ENCODE results near the gene SAE1. TPM values are rescaled to one million over a fixed set of nuclear protein-coding genes. Genes with fewer than 3 reads are reported as not detected.

Gene SAE1
- total and polyA plus RNA-seq, 4 experiments from 2014 or later = 35.3 to 182 (median 71.6) TPM

DNA sequence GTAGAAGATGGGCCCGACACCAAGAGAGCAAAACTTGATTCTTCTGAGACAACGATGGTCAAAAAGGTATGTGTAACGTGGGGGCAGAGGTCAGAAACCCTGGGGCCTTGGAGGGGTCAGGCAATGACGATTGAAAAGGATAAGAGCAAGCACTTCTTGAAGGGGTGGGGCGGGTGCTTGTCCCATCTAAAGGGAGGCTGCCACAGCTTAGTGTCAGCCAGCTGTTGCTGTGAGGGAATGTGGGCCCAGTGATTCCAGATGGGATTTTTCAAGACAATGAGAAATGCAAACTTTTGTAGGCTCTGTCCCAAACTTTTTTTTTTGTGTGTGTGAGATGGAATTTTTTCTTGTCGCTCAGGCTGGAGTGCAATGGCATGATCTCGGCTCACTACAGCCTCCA is 24.5 kb downstream of the SAE1 start:
- no peak for DNase-seq
- H3K9me3 ChIP-seq (ENCODE audit: control insufficient read depth in 1 of 2, low read length in 2 of 2) = no peaks in the 10 kb centered on the region
- Mint-ChIP-seq H3K9me3 (no peaks in the 10 kb centered on the region), H3K27ac (peak overlapping the region in 5 of 7 donors; percentile 37 to 76 (median 68)), H3K36me3 (peaks cover 35 to 51% of the 10 kb centered on the region in 2 donors), H3K4me1 (peaks cover 33 to 71% (median 52%) of the 10 kb centered on the region in 4 donors), H3K4me3 (peak overlapping the region in 4 of 8 donors; percentile 20 to 26 (median 23)), H3K27me3 (no peaks in the 10 kb centered on the region)
- no peak overlapping the region for H3K4me3 ChIP-seq (ENCODE audit: low read length in 2 of 2)
- H3K27me3 ChIP-seq (ENCODE audit: insufficient read depth, low read length) = no peaks in the 10 kb centered on the region
- CTCF ChIA-PET (ENCODE audit: partially characterized antibody) = interaction anchor here (1.5 to 22.4 kb wide), 4 partner anchors 9 to 95 kb away, joined by 5 to 609 read pairs (median 44); partner anchors contain the start of gene CCDC9
- no peak overlapping the region for H3K27ac ChIP-seq (ENCODE audit: low read depth, low read length)
- H3K36me3 ChIP-seq (ENCODE audit: insufficient read depth, low read length) = peaks cover 37% of the 10 kb centered on the region
- intact Hi-C loops (cut with micrococcal nuclease) = loop anchor here (5.0 kb wide), 1 partner anchor 72 kb away; no protein-coding TSS in a partner anchor
- POLR2A ChIA-PET (ENCODE audit: partially characterized antibody) = interaction anchor here (1.1 to 4.8 kb wide), 2 partner anchors 70 to 89 kb away, joined by 3 to 46 read pairs; no protein-coding TSS in a partner anchor
- H3K4me1 ChIP-seq (ENCODE audit: insufficient read depth, low read length) = peaks cover 56% of the 10 kb centered on the region

GRCh38 chr19:47156861-47157430 is 26.3 kb downstream of the SAE1 start:
- H3K4me3 ChIP-seq (ENCODE audit: low read length in 2 of 2) = peak overlapping the region in 1 of 2 donors; percentile 17
- intact Hi-C loops (cut with micrococcal nuclease) = loop anchor here (5.0 kb wide), 1 partner anchor 70 kb away; no protein-coding TSS in a partner anchor
- H3K4me3 Mint-ChIP-seq = peak overlapping the region; percentile 62 to 90 (median 82)
- peaks cover 24% of the 10 kb centered on the region for H3K36me3 ChIP-seq (ENCODE audit: insufficient read depth, low read length)
- H3K9me3 Mint-ChIP-seq = no peaks in the 10 kb centered on the region
- no peaks in the 10 kb centered on the region for H3K9me3 ChIP-seq (ENCODE audit: control insufficient read depth in 1 of 2, low read length in 2 of 2)
- peaks cover 68% of the 10 kb centered on the region for H3K4me1 ChIP-seq (ENCODE audit: insufficient read depth, low read length)
- POLR2A ChIA-PET (ENCODE audit: partially characterized antibody) = interaction anchor here (0.6 to 8.7 kb wide), 14 partner anchors 10 to 117 kb away, joined by 3 to 140 read pairs (median 19); partner anchors contain the start of genes CCDC9, SAE1 and ZC3H4
- peaks cover 19 to 39% of the 10 kb centered on the region in 2 donors for H3K36me3 Mint-ChIP-seq
- H3K27ac Mint-ChIP-seq = peak overlapping the region; percentile 76 to 98 (median 90)
- DNase-seq = peak in 4 of 5 donors; percentile 28 to 40 (median 32)
- H3K27ac ChIP-seq (ENCODE audit: low read depth, low read length) = peak overlapping the region; percentile 43
- no peaks in the 10 kb centered on the region for H3K27me3 Mint-ChIP-seq
- CTCF ChIA-PET (ENCODE audit: partially characterized antibody) = interaction anchor here (1.4 to 22.4 kb wide), 9 partner anchors 10 to 144 kb away, joined by 4 to 609 read pairs (median 20); partner anchors contain the start of gene CCDC9
- H3K4me1 Mint-ChIP-seq = peaks cover 40 to 69% (median 56%) of the 10 kb centered on the region in 4 donors
- no peaks in the 10 kb centered on the region for H3K27me3 ChIP-seq (ENCODE audit: insufficient read depth, low read length)

DNA sequence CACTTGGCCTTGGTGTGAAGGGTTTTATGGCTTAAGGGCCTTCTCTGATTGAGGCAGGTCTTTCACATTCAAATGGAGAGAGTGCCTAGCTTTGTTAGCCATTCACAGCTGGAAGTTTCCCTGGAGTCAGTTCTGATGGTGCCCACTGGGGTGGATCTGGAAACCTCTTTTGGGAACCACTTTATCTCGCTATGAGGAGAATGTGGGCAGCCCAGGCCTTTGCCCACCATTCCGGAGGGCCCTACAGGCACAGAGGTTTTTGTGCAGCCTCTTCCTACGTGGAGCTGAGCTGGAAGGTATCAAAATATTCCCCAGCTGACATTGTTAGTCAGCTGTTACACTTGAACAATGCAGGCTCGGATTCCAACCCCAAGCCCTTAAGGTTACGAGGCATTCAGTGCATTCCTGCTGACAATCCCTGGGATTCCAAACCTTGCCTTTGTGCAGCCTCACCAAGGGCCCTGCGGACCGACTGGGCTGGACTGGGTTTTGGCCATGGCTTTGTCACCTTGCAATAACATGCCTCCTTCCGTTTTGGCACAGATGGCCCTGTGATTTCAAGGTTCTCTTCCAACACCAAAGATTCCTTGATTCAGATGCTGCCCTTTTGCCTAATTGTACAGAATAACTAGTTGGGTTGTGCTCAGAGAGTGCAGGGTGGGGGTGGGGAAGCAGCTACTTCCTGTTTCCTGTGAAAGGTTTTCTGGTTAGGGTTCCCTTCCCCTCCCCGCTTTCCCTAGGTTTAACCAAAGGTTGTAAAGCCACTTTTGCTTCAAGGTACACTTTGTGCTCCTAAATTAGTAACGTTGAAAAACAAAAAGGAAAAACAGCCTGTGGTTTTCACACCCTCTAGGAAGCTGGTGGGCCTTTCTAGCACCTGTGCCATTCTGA is 27.0 kb downstream of the SAE1 start:
- H3K36me3 ChIP-seq (ENCODE audit: insufficient read depth, low read length) = peaks cover 16% of the 10 kb centered on the region
- H3K4me1 ChIP-seq (ENCODE audit: insufficient read depth, low read length) = peaks cover 75% of the 10 kb centered on the region
- H3K9me3 Mint-ChIP-seq = no peaks in the 10 kb centered on the region
- peak overlapping the region; percentile 76 to 98 (median 95) for H3K27ac Mint-ChIP-seq
- H3K9me3 ChIP-seq (ENCODE audit: control insufficient read depth in 1 of 2, low read length in 2 of 2) = no peaks in the 10 kb centered on the region
- intact Hi-C loops (cut with micrococcal nuclease) = loop anchor here (2.0 to 5.0 kb wide), 2 partner anchors 53 to 70 kb away; no protein-coding TSS in a partner anchor
- no peaks in the 10 kb centered on the region for H3K27me3 ChIP-seq (ENCODE audit: insufficient read depth, low read length)
- peak overlapping the region; percentile 17 to 40 for H3K4me3 ChIP-seq (ENCODE audit: low read length in 2 of 2)
- H3K36me3 Mint-ChIP-seq = peaks cover 14 to 32% of the 10 kb centered on the region in 2 donors
- DNase-seq = peak; percentile 45 to 56 (median 53)
- ChIA-PET POLR2A (ENCODE audit: partially characterized antibody) (interaction anchor here (0.6 to 8.7 kb wide), 19 partner anchors 11 to 439 kb away, joined by 3 to 140 read pairs (median 8); partner anchors contain the start of genes CCDC9, SAE1 and ZC3H4), CTCF (ENCODE audit: partially characterized antibody) (interaction anchor here (1.5 to 22.4 kb wide), 10 partner anchors 8 to 145 kb away, joined by 4 to 609 read pairs (median 27); partner anchors contain the start of gene CCDC9)
- no peaks in the 10 kb centered on the region for H3K27me3 Mint-ChIP-seq
- H3K4me3 Mint-ChIP-seq = peak overlapping the region; percentile 62 to 90 (median 84)
- H3K27ac ChIP-seq (ENCODE audit: low read depth, low read length) = peak overlapping the region; percentile 43
- H3K4me1 Mint-ChIP-seq = peaks cover 40 to 74% (median 60%) of the 10 kb centered on the region in 4 donors

- Histone ChIP-seq H3K4me1 (ENCODE audit: insufficient read depth, low read length) (peaks cover 79% of the 10 kb centered on the region), H3K4me3 (ENCODE audit: low read length in 2 of 2) (peak overlapping the region; percentile 17 to 40), H3K36me3 (ENCODE audit: insufficient read depth, low read length) (peaks cover 12% of the 10 kb centered on the region), H3K27ac (ENCODE audit: low read depth, low read length) (peak overlapping the region; percentile 43), H3K9me3 (ENCODE audit: control insufficient read depth in 1 of 2, low read length in 2 of 2) (no peaks in the 10 kb centered on the region), H3K27me3 (ENCODE audit: insufficient read depth, low read length) (no peaks in the 10 kb centered on the region)
- no peaks in the 10 kb centered on the region for H3K9me3 Mint-ChIP-seq
- no peaks in the 10 kb centered on the region for H3K27me3 Mint-ChIP-seq
- no peak for DNase-seq
- H3K4me3 Mint-ChIP-seq = peak overlapping the region; percentile 62 to 90 (median 84)
- intact Hi-C loops (cut with micrococcal nuclease) = loop anchor here (2.0 to 5.0 kb wide), 2 partner anchors 52 to 69 kb away; no protein-coding TSS in a partner anchor
- peaks cover 37 to 68% (median 55%) of the 10 kb centered on the region in 4 donors for H3K4me1 Mint-ChIP-seq
- ChIA-PET CTCF (ENCODE audit: partially characterized antibody) (interaction anchor here (0.6 to 22.4 kb wide), 13 partner anchors 9 to 92 kb away, joined by 3 to 609 read pairs (median 12); partner anchors contain the start of gene CCDC9), POLR2A (ENCODE audit: partially characterized antibody) (interaction anchor here (0.7 to 8.7 kb wide), 18 partner anchors 11 to 444 kb away, joined by 3 to 140 read pairs (median 8); partner anchors contain the start of genes CCDC9 and ZC3H4)
- H3K27ac Mint-ChIP-seq = peak overlapping the region; percentile 76 to 98 (median 95)
- peaks cover 7 to 26% of the 10 kb centered on the region in 2 donors for H3K36me3 Mint-ChIP-seq
Observed at GRCh38 chr19:47158367-47158791, 27.7 kb downstream of the SAE1 start.

- Mint-ChIP-seq H3K4me3 (peak overlapping the region; percentile 62 to 90 (median 84)), H3K27me3 (no peaks in the 10 kb centered on the region), H3K9me3 (no peaks in the 10 kb centered on the region), H3K27ac (peak overlapping the region; percentile 76 to 98 (median 95)), H3K4me1 (peaks cover 37 to 68% (median 55%) of the 10 kb centered on the region in 4 donors), H3K36me3 (peaks cover 7 to 26% of the 10 kb centered on the region in 2 donors)
- Histone ChIP-seq H3K36me3 (ENCODE audit: insufficient read depth, low read length) (peaks cover 9% of the 10 kb centered on the region), H3K27me3 (ENCODE audit: insufficient read depth, low read length) (no peaks in the 10 kb centered on the region), H3K4me1 (ENCODE audit: insufficient read depth, low read length) (peaks cover 79% of the 10 kb centered on the region), H3K27ac (ENCODE audit: low read depth, low read length) (peak overlapping the region; percentile 43), H3K4me3 (ENCODE audit: low read length in 2 of 2) (peak overlapping the region in 1 of 2 donors; percentile 17), H3K9me3 (ENCODE audit: control insufficient read depth in 1 of 2, low read length in 2 of 2) (no peaks in the 10 kb centered on the region)
- peak; percentile 72 to 80 (median 73) for DNase-seq
- ChIA-PET POLR2A (ENCODE audit: partially characterized antibody) (interaction anchor here (0.6 to 8.7 kb wide), 24 partner anchors 9 to 444 kb away, joined by 3 to 140 read pairs (median 6); partner anchors contain the start of genes CCDC9 and ZC3H4), CTCF (ENCODE audit: partially characterized antibody) (interaction anchor here (0.6 to 22.4 kb wide), 15 partner anchors 8 to 91 kb away, joined by 3 to 609 read pairs (median 7); partner anchors contain the start of gene CCDC9)
- intact Hi-C loops (cut with micrococcal nuclease) = loop anchor here (1.0 to 5.0 kb wide), 5 partner anchors 10 to 68 kb away; no protein-coding TSS in a partner anchor
Observed at GRCh38 chr19:47158879-47159503, 28.4 kb downstream of the SAE1 start.
